ENCODE measurements around the gene TRIM65. TPM values are rescaled to one million over a fixed set of nuclear protein-coding genes. Genes with fewer than 3 reads are reported as not detected.
"Not testable (repeated sequence)": the region's sequence is repeated elsewhere in the genome, so short reads cannot be mapped to it uniquely, and the experiment has no call there.

TRIM65 gene
- total RNA-seq, 1 donor: 22.5 TPM

GRCh38 chr17:75853433-75853832, 43.3 kb downstream of the TRIM65 start:
- TF ChIP-seq, protein P1, sequence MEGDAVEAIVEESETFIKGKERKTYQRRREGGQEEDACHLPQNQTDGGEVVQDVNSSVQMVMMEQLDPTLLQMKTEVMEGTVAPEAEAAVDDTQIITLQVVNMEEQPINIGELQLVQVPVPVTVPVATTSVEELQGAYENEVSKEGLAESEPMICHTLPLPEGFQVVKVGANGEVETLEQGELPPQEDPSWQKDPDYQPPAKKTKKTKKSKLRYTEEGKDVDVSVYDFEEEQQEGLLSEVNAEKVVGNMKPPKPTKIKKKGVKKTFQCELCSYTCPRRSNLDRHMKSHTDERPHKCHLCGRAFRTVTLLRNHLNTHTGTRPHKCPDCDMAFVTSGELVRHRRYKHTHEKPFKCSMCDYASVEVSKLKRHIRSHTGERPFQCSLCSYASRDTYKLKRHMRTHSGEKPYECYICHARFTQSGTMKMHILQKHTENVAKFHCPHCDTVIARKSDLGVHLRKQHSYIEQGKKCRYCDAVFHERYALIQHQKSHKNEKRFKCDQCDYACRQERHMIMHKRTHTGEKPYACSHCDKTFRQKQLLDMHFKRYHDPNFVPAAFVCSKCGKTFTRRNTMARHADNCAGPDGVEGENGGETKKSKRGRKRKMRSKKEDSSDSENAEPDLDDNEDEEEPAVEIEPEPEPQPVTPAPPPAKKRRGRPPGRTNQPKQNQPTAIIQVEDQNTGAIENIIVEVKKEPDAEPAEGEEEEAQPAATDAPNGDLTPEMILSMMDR (IDR thresholded peaks at IDR 0.05; ENCODE audit: insufficient read depth, low read depth, low read length): no peak
- no peak overlapping the region for H3K4me3 ChIP-seq (ENCODE audit: low read depth, low read length)
- peak; percentile 82 for DNase-seq (ENCODE audit: low read depth)

GRCh38 chr17:75851693-75851991, 45.1 kb downstream of the TRIM65 start:
- DNase-seq (ENCODE audit: low read depth); H3K4me3 ChIP-seq (ENCODE audit: low read depth, low read length): not testable (repeated sequence)

- DNase-seq (ENCODE audit: low read depth): no peak
- H3K4me3 ChIP-seq (ENCODE audit: low read depth, low read length): no peak overlapping the region
- TF ChIP-seq, protein P1 (IDR thresholded peaks at IDR 0.05; ENCODE audit: insufficient read depth, low read depth, low read length): no peak
These were observed 45.6 kb downstream of the TRIM65 start for GRCh38 chr17:75850928-75851692.

- no peak for DNase-seq (ENCODE audit: low read depth)
- no peak overlapping the region for H3K4me3 ChIP-seq (ENCODE audit: low read depth, low read length)
- TF ChIP-seq, protein P1 (IDR thresholded peaks at IDR 0.05; ENCODE audit: insufficient read depth, low read depth, low read length): no peak
These were observed 47.0 kb downstream of the TRIM65 start for GRCh38 chr17:75849724-75850123.

- no peak overlapping the region for H3K4me3 ChIP-seq (ENCODE audit: low read depth, low read length)
- DNase-seq (ENCODE audit: low read depth): no peak
- TF ChIP-seq, protein P1 (IDR thresholded peaks at IDR 0.05; ENCODE audit: insufficient read depth, low read depth, low read length): no peak
These were observed 47.5 kb downstream of the TRIM65 start for GRCh38 chr17:75849279-75849646.

DNA sequence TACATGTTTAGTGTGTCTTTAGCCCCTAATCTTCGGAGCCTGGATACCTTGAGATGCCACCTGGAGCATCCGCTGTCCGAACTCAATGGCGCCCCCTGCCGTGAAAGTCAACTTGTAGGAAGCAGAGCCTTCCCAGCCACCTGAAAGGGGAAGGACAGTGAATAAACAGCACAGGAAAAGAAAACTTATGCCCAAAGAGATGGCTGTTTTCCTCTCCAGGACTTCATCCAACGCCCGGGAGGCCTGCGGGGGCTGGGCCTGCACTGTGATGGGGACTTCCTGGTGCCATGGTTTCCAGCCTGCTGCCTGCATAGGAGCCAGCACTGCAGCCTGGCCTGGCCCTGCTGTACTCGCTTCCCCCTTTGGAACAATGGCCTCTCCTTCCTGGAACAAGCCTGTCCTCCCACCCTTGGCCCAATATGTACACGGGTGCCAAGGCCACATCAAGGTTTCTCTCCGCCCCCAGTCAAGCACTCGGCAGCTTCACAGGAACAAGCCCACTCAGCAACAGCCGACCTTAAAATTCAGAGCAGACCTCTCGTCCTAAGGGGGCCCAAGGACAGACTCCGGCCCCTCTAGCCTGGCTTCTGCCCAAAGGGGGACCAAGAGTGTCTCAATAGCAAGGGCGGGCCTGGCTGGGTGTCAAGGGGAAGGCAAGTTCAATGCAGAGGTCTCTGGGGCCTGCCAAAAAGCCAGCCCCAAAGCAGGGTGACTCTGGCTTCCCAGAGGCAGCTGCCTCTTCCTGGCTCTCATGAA, 48.0 kb downstream of the TRIM65 start:
- H3K4me3 ChIP-seq (ENCODE audit: low read depth, low read length): no peak overlapping the region
- TF ChIP-seq, protein P1 (IDR thresholded peaks at IDR 0.05; ENCODE audit: insufficient read depth, low read depth, low read length): peak; percentile 80
- DNase-seq (ENCODE audit: low read depth): peak; percentile 53

DNA sequence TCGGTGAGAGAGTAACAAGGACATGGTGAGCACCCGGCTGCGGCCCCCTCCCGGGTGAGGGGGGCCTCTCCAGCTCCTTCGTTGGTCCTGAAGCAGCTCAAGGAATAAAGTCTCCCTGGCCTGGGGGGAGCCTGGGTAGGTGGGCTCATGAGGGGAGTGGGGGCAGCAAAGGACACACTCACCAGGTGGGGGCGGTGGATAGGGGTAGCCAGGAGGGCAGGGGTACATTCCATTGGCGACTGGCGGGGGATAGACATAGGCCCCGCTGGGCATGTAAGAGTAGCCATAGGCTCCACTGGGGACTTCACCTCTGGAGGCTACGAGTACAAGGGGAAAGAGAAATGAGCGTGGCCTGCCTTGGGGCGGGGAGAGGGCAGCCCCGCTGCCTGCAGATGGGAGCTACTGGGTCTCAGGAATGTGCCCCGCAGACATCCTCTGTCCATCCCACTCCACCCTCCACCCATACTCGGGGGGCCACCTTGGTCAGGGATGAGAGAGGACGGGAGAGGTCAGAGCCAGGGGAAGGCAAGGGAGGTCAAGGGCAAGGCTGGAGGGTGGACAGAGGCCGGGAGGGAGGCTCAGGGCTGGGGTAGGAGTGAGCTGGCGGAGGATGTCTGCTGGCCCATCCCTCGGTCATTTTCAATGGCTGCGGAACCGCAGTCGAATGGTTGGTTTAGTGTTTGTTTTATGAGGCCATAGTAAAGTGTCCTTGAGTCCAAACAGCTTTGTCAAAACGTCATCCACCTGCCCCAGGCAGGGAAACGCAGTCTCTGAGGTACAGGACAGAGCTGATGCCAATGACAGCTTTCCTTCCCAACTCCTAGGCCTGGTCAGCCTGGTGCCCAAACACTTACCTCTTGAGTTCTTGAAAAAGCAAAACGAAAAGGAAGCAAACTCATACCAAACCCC, 48.9 kb downstream of the TRIM65 start:
- TF ChIP-seq, protein P1 (IDR thresholded peaks at IDR 0.05; ENCODE audit: insufficient read depth, low read depth, low read length): no peak
- no peak for DNase-seq (ENCODE audit: low read depth)
- H3K4me3 ChIP-seq (ENCODE audit: low read depth, low read length): no peak overlapping the region
